GM19035 (cell line): ENCODE results near the gene CPNE8.
A peak's percentile ranks its signal among the peaks of the same experiment; 100 is the strongest.

Experiments used
- ATAC-seq: cut with Tn5 transposase; IDR thresholded peaks from one replicate; pipeline ENCODE4 v1.9.1; 2021; ENCODE audit not compliant: unreplicated experiment

CPNE8 gene

DNA sequence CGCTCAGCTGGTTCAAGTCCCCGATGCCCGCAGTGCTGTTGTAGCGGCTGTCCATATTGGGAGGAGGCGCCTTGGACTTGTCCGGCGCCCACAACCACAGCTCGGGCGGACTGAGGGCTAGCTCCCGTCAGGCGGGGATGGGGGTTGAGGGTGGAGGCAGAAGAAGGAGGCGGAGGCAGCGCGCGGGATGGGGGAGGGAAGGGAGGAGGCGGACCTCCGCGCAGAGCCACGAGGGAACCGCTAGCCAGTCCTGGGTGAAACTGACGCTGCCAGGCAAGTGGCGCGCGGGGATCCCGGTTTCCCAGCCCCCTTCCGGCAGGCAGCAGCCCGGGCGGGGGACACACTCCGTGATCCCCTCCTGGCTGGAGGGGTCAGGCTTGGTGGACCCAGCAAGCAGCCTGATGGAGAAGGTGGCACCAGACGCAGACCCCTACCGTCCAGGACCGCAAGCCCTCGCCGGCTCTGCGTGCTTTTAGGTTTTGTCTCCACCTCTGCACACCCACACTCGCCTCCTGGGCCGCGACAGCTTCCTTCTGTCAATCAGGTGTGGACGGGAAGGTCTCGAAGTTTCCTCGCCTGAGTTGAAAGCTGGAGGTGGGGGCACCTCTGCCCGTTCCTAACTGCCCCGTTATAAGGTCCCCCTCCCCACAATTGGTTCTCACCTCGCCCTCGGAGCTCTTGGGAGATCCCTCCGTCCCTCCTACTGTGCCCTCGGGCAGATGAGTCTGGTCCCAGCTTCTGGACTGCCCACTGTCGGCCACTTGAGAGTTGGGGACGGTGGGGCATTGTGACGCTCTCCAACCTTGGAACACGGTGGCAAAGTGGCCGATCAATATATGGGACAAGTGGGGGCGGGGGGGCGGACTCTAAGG lies at the start of gene CPNE8:
CPNE8 (minus strand) TSS at position 112 of the 872 bp plus-strand sequence; CDS start at position 55, 57 bp downstream.
- peak; percentile 53 for ATAC-seq

DNA sequence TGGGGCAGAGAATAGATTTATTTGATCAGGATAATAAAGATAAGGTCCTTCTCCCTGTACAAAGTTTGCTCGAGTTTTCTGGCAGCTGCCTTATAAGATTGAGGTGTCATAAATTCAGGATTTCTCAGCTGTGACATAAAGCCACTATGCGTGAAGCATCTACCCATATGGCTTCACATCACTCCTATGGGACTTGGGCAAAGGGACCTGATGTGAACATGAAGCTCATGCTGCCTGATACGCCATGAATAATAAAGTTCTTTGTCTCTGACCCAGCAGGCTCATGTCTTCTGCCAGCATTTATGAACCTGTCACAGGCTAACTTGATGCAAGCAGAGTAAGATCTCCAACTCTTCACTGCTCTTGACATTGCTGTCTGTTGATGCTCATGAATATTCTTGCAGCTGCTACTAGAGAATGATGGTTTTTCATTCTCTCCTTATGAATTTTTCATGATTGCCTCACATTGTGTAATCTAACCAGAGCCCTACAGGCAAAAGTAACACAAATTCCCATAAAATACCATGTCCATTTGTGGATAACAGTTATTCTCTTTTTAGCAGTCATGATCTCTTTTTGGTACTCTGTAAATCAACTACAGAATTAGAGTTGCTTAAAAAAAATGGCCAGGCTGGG lies 49.0 kb upstream of the CPNE8 start:
- no peak for ATAC-seq

DNA sequence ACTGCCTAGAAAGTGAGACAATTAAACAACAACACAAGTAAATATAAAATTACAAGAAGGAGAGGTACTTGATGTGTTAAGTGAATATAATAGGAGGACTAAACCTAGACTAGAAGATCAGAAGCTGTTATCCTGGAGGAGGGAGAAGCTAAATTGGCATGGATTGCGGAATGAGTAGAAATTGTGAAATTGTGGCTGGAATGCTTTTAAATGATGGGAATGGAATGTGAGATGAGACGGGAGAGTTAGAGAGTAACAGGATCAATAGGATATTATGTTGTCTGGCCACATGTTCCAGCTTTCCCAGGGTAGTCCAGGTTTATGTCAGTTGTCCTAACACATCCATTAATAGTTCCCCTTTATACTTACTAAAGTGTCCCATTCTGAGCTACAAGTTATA lies 44.0 kb upstream of the CPNE8 start:
- no peak for ATAC-seq

DNA sequence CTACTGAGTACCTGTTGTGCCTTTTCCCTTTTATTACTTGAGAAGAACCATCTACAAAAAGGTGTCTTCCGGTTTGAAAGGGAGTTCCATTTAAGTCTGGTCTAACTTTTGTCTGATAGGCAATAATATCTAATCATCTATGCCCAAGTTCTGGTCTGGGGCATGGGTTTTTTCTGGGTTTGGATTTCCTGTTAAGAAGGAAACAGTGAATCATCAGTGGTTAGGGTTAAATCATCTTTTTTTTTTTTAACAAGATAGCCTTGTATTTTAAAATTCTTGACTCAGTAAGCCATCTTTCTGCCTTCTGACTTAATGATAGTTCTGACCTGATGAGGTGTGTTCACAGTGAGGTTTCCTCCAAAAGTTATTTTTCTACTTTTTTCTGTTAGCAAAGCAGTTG lies 29.3 kb upstream of the CPNE8 start:
- no peak for ATAC-seq

DNA sequence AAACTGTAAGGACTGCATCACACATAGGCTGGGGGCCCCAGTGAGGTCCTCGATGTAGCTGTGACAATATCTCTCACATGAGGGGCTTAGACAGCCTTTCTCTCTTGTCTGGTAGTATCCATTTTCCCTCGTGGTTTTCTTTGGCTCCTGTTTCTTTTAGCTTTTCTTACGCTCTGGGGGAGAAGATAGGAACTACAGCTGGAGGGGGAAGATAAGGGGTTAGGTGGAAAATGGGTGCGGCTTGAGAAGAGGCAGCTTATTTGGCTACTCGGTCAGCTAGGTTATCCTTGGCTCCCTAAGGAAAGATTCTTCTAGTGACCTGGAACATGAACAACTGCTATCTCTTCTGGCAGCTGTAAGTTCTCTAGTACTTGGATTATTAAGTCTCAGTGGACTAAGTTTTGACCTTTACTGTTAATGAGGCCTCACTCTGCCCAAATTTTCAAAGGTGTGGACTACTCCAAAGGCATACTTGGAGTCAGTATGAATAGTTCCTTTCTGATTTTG lies 28.7 kb upstream of the CPNE8 start:
- no peak for ATAC-seq

DNA sequence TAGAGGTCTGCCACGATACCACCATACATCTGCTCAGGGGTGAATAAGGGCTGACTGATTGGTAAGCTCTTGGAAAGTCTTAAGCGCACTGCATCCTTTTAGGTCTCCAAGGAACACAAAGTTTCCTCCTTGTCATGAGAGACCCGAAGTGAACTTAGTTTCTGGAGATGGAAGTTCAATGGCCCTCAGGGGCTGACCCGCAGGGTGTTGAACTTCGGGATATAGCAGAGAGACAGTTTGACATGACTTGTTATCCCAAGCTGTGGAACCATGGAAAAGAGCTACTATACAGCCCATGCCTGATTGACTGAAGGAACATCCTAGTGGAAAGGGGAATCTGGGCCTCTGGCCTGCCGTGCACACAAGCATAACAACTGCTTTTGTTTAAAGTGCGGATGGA lies 26.9 kb upstream of the CPNE8 start:
- no peak for ATAC-seq

DNA sequence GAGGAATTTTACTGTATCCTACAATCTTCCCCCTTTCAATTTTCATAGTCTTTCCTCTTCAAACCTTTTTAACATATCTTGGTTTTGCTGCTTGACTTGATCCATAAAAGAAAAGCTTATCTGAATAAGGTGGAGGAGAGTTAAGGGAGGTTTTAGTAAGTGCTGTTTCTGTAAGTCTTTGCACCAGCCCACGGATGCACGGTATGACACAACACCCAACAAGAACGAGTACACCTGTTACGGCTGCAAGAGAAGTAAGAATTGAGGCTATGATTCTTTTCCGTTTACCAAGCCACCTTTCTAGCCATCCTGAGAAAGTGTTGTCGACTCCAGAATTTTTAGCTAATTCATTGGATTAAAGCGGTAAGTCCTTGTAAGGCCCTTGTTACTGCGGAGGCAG lies 26.1 kb upstream of the CPNE8 start:
- ATAC-seq, result no peak

DNA sequence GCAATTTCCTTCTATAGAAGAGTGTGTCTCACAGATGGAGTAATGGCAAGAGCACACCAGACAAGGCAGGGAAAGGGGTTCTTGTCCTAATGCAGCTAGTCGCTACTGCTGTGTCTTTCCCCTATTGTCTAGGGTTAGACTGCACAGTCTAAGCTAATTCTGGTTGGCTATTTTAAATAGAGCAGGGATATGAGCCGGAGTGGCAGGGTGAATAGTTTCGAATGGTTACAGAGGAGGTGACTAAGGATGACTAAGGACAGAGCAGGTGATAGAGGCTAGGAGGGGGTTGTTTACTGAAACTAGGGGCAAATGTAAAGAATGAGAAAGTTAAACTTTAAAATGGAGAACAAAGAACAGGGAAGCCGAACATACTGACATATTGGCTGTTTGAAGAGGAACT lies 25.6 kb upstream of the CPNE8 start:
- no peak for ATAC-seq

DNA sequence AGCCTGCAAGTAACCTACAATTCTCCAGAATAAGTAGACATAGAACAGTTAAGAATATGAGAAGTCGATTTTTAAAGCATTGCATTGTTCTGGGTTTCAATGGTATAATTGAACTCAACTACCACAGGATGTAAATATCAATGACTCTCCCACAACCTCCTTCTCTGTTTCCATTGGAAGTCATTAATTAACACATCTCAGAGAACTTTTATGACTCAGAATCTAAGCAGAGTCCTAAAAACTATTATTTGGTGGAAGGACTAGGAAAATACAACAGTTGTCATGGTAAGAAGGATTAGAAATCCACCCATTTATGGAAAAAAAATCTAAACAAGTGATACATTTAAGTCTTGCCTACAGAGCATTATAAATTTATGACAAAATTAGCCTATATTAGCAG lies 21.1 kb upstream of the CPNE8 start:
- ATAC-seq, result no peak

DNA sequence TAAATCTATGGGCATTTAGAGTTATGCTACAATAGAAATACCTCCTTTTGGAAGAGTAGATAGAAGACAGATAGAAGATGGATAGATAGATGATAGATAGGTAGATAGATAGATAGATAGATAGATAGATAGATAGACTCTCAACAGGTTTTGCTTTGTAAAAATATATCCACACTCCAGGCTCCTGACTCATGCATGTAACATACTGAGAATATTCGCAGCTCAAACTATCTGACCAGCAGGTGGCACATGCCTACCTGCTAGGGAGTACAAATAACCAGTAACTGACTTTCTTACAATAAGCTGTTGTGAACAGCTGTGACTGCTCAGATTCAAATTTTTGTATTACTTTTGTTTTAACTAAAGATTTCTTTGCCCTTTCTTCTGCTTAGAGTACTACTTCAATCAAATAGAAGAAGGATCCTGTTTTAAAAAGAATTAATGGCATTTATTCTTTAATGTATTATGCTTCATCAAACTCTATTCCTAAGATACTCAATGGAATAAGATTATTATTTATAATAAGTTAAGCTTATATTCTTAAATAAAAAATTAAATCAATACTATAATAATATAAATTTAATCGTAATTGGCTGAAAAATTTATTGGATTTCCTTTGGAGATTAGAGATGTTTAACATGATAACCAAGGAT lies 15.8 kb upstream of the CPNE8 start:
- ATAC-seq, result peak; percentile 97

DNA sequence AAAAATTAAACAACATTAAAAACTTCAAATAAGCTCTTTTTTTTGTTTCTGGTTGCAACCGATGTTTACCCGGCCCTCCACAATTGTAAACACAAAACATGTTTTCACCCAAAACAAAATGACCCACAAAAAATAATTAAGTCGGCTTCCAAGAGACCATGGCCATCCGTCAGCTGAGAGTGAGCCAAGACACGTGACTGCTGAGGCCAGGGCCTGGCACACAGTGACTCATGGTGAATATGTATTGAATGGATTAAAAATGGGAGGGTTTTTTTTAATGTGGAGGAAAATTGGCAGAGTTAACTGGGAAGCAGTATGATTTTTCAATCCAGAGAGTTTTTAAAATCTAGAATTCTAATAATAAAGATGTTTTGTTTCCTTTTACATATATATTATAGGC lies 13.8 kb upstream of the CPNE8 start:
- ATAC-seq, result no peak

DNA sequence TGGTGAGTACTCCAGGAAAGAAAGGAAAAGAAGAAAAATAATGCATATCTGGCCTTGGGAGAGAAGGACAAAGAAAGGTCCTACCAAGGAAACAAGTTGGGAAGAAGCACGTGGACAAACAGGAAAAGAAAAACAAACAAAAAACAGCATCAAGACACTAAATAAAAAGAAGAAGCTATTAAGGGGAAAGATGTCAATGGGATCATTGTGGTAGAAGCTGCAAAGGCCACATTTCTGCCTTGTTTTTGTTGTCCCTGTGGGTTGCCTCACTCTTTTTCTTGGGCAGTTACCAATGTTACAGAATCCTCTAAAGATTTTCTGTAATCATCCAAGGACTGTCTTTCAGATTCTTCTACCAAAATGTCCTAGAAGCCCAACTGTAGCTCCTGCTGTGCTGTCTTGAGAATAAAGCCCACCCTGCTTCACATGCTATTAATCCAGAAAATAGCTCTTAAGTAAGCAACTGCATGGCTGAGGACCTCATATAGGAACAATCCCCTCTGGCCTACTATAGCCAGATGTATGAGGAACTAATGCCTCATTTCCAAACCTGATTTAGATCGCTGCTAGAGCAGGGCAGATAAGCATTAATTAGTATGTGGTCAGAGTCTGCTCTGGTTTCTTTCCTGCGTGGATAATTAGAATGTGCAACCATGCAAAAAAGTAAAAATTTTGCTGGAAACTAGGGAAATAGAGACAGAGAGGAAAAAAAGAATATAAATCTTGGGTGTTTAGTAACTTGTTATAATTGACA lies 10.2 kb upstream of the CPNE8 start:
- ATAC-seq, result no peak

DNA sequence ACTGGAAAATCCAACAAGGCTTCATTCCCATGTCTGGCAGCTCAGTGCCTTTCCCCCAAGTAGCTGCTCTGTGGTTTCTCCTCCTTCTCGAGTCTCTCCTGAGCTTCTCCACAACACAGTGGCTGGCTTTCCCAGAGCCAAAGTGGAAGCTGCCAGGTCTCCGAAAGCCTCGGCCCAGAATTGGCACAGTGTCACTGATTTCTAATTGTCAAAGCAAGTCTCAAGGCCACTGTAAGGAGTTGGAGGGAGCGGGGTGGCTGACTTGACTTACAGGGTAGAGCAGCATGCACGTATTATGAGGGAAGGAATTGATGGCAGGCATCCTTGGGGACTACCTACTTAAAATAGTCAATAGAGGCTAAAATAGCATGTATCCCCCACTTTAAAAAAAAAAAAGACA lies 6.7 kb upstream of the CPNE8 start:
- no peak for ATAC-seq

DNA sequence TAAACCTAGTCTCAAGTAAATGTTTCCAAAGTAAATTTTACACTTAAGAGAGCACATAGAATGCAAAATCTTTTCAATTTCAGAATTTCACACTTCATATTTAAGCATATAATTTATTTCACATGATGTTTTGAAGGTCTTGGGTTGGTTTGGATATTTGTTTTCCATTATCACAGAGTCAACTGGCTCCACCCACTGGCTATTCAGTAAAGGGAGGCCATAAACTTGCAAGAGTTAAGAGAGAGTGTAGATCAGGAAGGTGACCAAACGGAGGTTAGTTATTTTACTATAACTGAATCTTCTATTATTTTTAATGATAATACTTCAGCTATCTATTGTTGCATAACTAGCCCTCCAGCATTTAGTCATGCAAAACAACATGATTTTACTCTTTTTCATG lies 6.2 kb upstream of the CPNE8 start:
- no peak for ATAC-seq

DNA sequence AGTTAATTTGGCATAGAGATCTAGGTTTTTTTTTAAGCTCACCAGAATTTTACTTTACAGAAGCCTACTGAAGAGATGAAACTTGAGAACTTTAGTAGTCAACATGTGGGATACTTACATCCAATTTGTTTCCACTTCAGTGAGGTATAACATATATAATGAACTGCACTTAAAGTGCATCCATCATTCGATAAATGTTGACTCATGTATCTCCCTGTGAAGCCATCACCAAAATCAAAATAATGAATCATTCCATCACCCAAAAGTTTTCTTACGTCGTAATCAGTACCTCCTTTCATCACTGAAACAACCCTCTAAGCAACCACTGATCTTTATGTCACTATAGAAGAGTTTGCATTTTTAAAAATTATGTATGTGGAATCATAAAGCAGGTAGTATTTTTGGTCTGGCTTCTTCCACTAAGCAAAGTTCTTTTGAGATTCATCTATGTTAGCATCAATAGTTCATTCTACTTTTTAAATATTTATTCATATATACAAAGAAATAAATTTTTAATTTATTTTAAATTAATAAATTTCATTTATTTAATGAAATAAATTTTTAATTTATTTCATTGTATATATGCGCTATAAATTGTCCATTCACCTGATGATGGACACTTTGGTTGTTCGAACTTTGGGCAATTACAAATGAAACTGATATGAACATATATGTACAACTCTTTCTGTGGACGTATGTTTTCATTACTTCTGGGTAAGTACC lies 2.0 kb upstream of the CPNE8 start:
- ATAC-seq, result no peak

DNA sequence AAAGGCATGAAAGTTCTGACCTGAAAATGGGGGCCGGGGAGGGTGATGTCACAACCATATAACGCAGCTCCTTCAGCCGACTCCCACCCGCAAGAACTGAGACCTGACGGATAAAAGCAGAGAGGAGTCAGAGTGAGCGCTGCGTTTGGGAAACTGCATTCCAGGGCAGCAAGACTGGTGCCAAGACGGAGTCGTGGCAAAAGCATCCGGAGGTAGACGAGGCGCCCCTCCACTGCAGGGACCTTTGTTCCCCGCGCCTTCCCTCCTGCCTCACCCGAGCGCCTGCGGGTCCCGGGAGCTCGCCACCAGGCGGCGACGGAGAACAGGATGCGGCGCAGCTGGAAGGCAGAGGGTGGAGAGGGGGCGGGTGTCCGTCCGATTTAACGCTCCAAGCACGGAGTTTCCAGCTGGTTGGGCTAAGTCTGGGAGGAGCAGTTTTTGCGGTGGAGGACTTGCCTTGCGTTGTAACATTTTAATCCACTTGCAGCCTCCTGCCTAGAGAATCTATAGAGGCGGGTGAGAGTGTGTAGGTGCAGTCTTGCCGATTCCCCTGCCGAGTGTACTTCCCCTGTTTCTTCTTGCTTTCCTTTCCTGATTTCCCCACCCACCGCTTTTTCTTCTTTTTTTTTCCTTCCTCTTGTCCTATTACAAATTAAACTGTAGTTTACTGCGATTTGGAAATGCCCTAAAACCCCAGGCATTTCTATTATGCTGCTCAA lies 1.2 kb upstream of the CPNE8 start:
- ATAC-seq, result peak; percentile 54

DNA sequence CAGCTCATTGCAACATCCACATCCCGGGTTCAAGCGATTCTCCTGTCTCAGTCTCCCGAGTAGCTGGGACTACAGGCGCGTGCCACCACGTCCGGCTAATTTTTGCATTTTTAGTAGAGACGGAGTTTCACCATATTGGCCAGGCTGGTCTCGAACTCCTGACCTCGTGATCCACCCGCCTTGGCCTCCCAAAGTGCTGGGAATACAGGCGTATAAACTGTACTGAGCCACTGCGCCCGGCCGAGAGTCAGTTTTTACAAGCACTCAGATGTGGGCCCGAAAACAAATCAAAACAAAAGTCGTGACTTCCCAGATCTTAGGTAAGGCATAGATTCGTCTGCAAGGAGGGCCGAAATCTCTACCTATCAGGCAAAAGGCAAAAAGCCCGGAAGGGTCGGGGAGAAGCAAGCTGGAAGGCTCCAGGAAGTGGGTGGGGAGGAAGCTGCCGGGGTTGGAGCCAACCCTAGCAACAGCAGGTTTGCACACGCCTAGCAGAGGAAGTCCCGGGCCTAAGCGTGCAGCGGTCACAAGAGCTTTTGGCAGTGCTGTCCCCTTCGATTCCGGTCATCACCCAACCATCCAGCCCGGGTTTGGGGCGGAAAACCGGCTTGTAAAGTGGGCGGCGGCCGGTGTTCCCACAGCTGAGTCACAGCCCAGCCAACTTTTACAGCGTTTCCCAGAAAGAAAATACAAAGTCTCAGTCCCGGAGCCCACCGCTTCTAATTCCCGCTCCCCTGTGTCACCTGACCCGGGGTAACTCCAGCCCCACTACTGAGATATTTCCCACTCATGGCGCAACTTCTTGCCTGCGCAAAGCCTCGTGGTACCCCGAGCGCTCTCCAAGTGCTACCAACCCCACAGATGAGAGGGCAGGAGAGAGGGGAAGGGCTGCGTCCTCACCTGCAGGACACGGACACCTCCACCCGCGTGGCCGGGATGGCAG lies 583 bp downstream of the CPNE8 start:
- ATAC-seq, result peak; percentile 68

DNA sequence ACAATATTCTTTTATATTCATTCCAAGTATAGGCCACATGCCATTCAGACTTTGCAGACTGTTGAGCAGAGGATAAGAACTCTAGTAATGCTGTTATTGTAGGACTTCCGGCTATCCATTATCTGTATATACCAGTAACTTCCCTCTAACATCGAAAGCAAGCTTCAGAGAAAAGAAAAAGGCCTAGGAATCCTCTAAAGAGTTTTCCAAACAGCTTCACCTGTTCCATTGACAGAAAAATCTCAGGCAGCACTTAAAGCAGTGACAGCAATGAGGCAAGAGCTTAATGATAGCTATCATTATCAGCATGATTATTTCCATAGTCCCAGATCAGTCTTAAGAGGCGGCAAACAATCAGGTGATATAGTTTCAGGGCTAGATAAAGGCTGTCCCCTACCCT lies 1.8 kb downstream of the CPNE8 start:
- ATAC-seq, result no peak
